ENCODE measurements around the gene BTBD16. TPM values are rescaled to one million over a fixed set of nuclear protein-coding genes. Genes with fewer than 3 reads are reported as not detected.

BTBD16 gene
- total RNA-seq, 4 donors from 2014 or later = not detected

DNA sequence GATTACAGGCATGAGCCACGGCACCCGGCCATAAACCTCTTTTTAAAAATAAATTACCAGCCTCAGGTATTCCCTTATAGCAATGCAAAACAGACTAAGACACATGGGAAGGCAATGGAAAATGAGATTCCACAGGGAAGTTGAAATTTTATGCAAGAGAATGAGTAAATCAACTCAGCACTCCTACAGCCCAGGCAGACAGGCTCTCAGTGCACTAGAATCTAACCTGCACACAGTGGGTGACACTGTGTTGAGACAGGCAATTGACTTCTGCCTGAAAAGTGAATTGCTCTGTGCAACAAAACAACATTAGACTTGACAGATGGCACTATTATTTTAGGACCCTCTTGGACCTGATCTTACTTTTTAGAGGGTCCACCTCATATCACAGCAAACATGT is 83.3 kb downstream of the BTBD16 start:
- intact Hi-C loops (cut with DNase I; ENCODE audit: low total_unique reads) (no loop called here), in situ Hi-C loops (cut with MboI; ENCODE audit: low pct_ligation_motif_present in 1 of 4, low pct_unique_long_range_greater_than_20kb in 1 of 4, low sequenced_read_pairs in 3 of 4) (no loop called here)
- H3K4me1 ChIP-seq = no peaks in the 10 kb centered on the region
- H3K27ac ChIP-seq = no peak overlapping the region
- 77 to 100% methylated on average over 2 of the region's 2 CpGs for WGBS, 2 donors (ENCODE audit: low coverage in 1 of 2)
- H3K9me3 ChIP-seq = no peaks in the 10 kb centered on the region
- H3K4me3 ChIP-seq = no peak overlapping the region
- no peak for DNase-seq
- H3K36me3 ChIP-seq = no peaks in the 10 kb centered on the region
- no peaks in the 10 kb centered on the region for H3K27me3 ChIP-seq
- no peak for TF ChIP-seq POLR2AphosphoS5 (IDR thresholded peaks at IDR 0.05)
- TF ChIP-seq EP300 (IDR thresholded peaks at IDR 0.05; ENCODE audit: low read depth) = no peak
- no peak for TF ChIP-seq CTCF (IDR thresholded peaks at IDR 0.05)
- TF ChIP-seq POLR2A (IDR thresholded peaks at IDR 0.05) = no peak

- no peak for DNase-seq
- no peak overlapping the region for H3K4me3 ChIP-seq
- no peaks in the 10 kb centered on the region for H3K27me3 ChIP-seq
- no peaks in the 10 kb centered on the region for H3K36me3 ChIP-seq
- WGBS, 2 donors (ENCODE audit: low coverage in 1 of 2) = 83 to 90% methylated on average over 1 to 4 of the region's 4 CpGs
- TF ChIP-seq POLR2A (IDR thresholded peaks at IDR 0.05) (no peak), CTCF (IDR thresholded peaks at IDR 0.05) (no peak), POLR2AphosphoS5 (IDR thresholded peaks at IDR 0.05) (no peak), EP300 (IDR thresholded peaks at IDR 0.05; ENCODE audit: low read depth) (no peak)
- H3K9me3 ChIP-seq = no peaks in the 10 kb centered on the region
- intact Hi-C loops (cut with DNase I; ENCODE audit: low total_unique reads) (no loop called here), in situ Hi-C loops (cut with MboI; ENCODE audit: low pct_ligation_motif_present in 1 of 4, low pct_unique_long_range_greater_than_20kb in 1 of 4, low sequenced_read_pairs in 3 of 4) (no loop called here)
- no peak overlapping the region for H3K27ac ChIP-seq
- H3K4me1 ChIP-seq = no peaks in the 10 kb centered on the region
These were observed 86.6 kb downstream of the BTBD16 start for GRCh38 chr10:122357685-122358084.

- intact Hi-C loops (cut with DNase I; ENCODE audit: low total_unique reads) (loop anchor here (1.0 kb wide), 1 partner anchor 35 kb away; no protein-coding TSS in a partner anchor), in situ Hi-C loops (cut with MboI; ENCODE audit: low pct_ligation_motif_present in 1 of 4, low pct_unique_long_range_greater_than_20kb in 1 of 4, low sequenced_read_pairs in 3 of 4) (no loop called here)
- no peak for DNase-seq
- Histone ChIP-seq H3K27ac (no peak overlapping the region), H3K27me3 (no peaks in the 10 kb centered on the region), H3K36me3 (no peaks in the 10 kb centered on the region), H3K4me1 (no peaks in the 10 kb centered on the region), H3K9me3 (no peaks in the 10 kb centered on the region), H3K4me3 (no peak overlapping the region)
- whole genome bisulfite sequencing, 2 donors (ENCODE audit: low coverage in 1 of 2) = 83 to 87% methylated on average over 2 of the region's 2 CpGs
- no peak for TF ChIP-seq POLR2AphosphoS5 (IDR thresholded peaks at IDR 0.05)
- no peak for TF ChIP-seq EP300 (IDR thresholded peaks at IDR 0.05; ENCODE audit: low read depth)
- no peak for TF ChIP-seq POLR2A (IDR thresholded peaks at IDR 0.05)
- no peak for TF ChIP-seq CTCF (IDR thresholded peaks at IDR 0.05)
These were observed 88.5 kb downstream of the BTBD16 start for GRCh38 chr10:122359621-122360020.

GRCh38 chr10:122361046-122361445 is 90.0 kb downstream of the BTBD16 start:
- Histone ChIP-seq H3K27me3 (no peaks in the 10 kb centered on the region), H3K27ac (no peak overlapping the region), H3K9me3 (no peaks in the 10 kb centered on the region), H3K4me3 (no peak overlapping the region), H3K36me3 (no peaks in the 10 kb centered on the region), H3K4me1 (no peaks in the 10 kb centered on the region)
- WGBS, 2 donors (ENCODE audit: low coverage in 1 of 2) = 88 to 100% methylated on average over 1 of the region's 1 CpG
- TF ChIP-seq POLR2AphosphoS5 (IDR thresholded peaks at IDR 0.05) = no peak
- no peak for TF ChIP-seq CTCF (IDR thresholded peaks at IDR 0.05)
- in situ Hi-C loops (cut with MboI; ENCODE audit: low pct_ligation_motif_present in 1 of 4, low pct_unique_long_range_greater_than_20kb in 1 of 4, low sequenced_read_pairs in 3 of 4) = no loop called here
- intact Hi-C loops (cut with DNase I; ENCODE audit: low total_unique reads) = no loop called here
- no peak for DNase-seq

Measured in transverse colon (tissue), 4 donors.